Stimulated activated CD8-positive, alpha-beta memory T cell treated with anti-CD3 and anti-CD28 coated beads, Interleukin-15, amount 100 ng/mL, for 1 hour (primary cell): ENCODE measurements around the gene FBXO3.

Experiments used
- DNase-seq: peaks from one replicate; pipeline ENCODE4 v3.0.0-alpha.2; 2020; ENCODE audit warnings: low read depth

Gene FBXO3

DNA sequence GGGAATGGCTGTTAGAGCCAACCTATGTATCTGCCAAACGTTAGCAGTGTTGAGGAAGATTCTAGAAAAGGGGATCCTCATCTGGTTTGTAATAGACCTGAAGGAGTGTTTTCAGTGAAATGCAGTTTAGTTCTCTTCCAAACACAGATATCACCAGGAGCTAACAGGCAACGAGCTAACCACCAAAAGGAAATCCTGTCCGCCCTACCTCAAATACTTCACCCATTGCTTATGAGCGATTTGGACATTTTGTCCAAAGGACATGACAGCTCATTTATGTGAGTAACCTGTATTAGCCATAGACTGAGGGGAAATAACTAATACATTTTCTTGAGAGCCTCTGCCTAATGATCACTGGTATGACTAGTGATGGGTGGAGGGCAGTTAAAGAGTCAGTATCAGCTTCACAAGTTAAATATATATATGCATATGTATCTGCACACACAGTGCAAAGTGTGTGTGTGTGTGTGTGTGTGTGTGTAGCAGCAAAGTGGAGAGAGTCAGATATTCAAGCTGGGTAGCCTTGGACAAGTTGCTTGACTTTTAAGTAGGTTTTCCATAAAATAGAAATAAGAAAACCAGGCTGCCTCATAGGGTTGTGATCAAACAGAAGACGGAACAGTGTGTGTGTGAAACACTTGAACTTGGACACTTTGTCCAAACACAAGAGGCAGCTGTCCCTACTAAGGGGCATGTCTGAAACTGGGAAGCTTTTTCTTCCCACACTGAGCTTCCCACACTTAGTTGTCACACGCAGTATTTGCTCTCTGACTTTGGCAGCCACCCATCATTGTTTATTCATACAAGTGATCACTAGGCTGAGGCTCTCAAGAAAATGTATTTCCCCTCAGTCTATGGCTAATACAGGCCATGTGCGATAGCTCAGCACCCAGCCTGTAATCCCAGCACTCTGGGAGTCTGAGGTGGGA lies 72.8 kb downstream of the FBXO3 start:
- no peak for DNase-seq

DNA sequence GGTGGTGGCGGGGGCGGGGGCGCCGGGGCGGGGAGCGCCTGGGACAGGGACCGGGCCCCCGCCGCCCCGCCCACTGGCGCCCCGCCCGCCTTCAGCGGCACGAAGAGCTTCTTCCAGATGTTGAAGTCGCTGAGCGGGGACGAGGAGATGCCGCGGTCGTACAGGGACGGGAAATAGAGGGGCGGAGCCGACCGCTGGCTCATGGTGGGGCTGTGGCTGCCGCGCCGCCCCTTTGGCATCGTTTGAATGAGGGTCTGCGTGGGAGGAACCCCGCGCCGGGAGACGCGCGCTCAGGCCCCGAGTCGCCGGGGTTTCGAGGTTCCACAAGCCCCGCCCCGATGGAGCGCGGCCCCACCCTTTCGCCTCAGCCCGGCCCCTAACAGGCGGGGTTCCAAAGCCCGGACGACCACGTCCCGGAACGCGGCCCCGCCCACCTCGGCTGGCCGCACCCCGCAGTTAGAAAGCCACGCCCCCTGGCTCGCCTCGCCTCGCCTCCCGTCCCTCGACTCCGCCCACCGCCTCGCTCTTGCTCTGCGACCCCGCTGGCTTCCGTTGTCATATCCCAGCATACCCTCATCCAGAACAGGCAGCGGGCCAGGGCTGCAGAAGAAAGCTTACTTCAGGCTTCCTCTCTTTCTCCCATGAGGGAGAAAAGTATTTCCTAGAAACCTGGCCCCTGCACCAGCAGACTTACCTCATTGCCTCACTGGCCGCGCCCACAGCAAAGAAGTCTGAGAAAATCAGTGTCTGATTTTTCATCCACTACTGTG lies 73.6 kb downstream of the FBXO3 start, which contains the start of gene C11orf91:
Gene C11orf91, minus strand, starts transcription at position 325 of the 770 bp plus-strand sequence. Its CDS starts 86 bp downstream, at position 239.
- peak; percentile 94 for DNase-seq

DNA sequence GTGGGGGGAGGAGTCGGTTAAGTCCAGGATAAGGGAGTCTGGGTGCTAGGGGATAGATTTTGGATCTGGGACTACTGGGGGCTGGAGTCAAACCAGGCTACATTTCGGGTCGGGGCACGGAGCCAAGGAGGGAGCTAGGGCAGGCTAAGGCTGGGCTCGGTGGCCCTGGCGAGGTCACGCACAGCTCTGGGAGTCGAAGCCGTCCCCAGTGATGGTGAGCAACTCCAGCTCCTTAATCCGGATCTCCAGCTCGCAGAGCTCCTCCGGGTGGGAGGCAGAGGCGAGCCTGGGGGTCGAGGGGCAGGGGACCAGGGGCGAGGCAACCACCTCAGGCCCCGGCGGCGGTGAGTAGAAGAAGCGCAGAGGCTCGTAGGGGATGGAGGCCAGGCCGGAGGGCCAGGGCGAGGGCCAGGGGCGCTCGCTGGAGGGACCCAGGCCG lies 74.2 kb downstream of the FBXO3 start:
- no peak for DNase-seq

DNA sequence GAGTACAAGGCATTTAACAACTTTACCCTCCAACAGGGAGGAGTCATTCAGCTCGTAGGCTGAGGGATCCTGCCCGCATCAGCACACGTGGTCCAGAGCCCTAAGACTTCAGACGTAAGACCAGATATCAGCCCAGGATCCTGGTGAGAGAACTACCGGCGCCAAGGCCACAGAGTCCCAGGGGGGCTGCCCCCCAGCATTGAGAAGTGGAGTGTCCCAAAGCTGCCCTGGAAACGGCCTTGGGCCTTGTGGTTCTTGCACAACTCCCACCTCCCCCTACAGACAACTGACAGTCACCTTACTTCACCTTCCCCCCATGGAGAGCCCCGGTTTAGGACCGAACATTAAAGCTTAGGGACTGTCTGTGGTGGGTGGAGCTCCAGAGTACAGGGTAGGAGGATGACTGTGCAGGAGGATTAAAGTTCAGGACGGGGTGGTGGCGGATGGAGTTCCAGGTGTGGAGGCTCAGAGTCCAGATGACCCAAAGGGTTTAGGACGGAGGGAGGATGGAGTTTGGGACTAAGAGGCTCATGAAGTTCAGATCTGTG lies 74.7 kb downstream of the FBXO3 start:
- no peak for DNase-seq

DNA sequence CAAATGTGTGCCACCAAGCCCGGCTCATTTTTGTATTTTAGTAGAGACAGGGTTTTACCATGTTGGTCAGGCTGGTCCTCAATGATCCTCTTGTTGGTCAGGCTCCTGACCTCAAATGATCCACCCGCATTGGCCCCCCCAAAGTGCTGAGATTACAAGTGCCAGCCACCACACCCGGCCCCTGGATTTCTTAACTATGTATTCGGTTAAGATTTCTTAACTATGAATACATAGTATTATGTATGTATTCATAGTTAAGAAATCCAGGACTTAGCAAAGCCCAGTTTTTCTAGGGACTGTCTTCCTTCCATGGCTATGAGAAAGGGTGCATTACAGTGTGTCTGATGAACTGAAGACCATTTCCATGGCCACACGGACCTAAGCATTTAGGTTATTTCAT lies 75.4 kb downstream of the FBXO3 start:
- no peak for DNase-seq

DNA sequence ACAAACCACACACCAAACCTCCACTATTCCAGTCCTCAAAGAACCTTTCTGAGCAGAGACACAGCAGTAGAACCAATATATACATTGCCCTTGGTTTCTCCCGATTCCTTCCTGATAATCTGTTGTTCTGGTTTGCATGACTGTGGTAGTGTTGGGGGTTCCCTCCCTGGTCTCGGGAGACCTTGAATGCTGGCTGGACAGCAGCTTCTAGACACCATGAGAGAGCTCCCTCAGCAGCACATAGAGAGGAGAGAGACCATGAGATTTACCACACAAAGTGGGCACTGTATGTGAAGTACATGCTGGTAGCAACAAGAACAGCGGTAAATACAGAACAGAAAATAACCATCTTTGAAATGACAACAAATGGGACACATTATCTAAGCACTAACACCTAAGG lies 76.3 kb downstream of the FBXO3 start:
- DNase-seq: no peak

DNA sequence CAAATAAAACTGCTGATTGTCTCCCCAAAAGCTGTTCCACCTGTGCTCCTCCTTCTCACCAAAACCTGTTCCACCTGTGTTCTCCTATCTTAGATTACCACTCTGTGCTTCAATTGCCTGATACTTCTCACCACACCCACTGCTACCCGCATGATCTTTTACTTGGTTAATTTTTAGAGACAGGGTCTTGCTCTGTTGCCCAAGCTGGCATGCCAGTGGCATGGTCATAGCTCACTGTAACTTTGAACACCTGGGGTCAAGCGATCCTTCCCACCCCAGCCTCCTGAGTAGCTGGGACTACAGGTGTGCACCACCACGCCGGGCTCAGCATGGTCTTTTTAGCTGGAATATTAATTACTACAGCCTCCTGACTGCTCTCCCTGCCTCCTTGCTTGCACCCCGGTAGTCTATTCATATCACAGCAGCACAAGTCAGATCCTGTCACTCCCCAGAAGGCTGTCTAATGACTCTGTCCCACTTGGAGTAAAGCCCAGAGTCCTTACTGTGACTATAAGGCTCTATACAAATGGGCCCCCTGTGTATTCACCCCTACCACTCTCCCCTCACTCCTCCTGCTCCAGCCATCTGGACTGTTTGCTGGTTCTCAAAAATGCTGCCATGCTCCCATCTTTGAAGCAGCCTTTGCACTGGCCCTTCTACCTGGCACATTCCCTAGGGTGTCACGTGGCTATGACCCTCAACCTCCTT lies 77.2 kb downstream of the FBXO3 start:
- DNase-seq: no peak

DNA sequence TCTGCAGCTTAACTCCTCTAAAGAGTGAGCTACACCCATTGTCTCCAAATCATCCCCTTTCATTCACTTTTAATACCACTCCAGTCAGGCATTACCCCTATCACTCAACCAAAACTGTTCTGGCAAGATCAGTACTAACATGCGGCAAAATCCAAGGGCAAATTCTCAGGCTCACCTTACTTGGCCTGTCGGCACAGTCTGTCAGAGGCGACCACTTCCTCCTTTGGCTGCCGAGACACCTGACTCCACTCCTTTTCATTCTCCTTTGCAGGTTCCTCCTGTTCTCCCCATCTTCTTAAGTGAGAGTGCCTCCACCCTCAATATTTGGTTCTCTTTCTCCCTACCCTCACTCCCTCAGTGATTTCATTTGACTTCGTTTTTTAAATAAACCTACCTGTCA lies 77.9 kb downstream of the FBXO3 start:
- DNase-seq: no peak

DNA sequence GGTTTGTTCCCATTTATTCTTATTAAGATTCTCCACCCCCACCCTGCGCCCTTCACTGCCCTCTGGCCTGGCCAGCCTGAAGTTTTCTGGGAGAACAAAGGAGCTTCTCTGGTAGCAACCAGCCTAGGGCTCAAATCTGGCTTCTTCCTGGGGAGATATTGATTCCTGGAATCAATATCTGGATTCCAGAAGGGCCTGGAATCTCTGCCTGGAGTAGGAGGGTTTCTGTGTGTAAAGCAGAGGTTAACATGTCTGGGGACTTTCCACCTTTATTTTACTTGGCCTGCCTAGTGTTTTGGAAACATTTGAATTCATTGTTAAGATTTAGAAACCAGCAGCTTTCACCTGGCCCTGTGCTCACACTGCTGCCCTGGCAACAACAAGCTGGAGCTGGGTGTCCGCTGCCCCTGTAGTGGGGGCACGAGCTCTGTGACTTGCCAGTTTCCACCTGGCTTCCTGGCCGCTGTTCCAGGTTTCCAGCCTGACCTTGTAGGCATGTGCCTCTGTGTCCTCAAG lies 79.2 kb downstream of the FBXO3 start:
- no peak for DNase-seq

DNA sequence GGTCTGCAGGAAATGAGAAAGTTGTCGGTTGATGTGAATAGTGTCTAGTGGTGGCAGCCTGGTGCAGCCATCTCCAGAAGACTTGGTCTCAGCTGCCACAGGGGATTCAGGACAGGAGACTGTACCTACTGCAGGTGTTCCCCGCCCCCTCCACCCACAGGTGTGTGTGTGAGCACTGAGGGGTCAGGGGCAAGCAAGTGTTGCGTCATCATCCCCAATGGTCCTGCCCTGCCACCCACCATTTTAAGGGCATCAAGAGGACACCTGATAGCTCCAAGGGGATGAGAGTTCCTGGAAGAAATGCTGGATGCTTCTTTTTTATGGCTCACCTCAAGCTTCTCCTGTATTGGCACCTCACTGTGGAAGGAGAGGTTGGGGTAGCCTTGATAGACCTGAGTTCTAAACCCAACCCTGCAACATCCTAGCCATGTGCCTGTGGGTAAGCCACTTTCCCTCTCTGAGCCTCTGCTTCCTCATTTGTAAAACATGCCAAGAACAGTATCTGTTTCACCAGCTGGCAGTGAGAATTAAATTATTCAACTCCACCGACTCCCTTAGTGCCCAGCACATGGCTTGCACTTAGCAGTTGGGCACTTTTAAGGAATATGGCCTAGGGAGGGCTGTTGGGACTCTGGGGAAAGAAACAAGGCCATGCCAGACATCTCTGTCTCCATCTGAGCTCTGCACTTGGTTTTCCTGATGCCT lies 79.8 kb downstream of the FBXO3 start:
- no peak for DNase-seq

DNA sequence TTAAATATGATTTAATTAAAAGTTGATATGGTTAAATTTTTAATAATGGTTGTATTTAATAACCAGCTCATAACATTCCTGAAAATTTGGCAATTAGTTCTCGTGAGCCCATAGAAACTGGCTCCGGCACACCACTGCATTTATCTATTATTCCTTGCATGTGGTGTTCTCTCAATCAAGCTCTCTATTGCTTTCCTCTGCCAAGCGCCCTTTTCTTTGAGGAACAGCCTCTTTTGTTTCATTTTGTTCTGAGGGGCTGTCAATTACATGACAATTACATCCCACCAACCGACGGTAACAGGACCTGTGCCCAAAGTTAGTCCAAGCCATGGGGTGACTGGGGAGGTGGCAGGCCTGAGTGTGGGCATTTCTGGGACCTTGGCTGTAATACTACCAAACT lies 81.8 kb downstream of the FBXO3 start:
- DNase-seq: no peak

DNA sequence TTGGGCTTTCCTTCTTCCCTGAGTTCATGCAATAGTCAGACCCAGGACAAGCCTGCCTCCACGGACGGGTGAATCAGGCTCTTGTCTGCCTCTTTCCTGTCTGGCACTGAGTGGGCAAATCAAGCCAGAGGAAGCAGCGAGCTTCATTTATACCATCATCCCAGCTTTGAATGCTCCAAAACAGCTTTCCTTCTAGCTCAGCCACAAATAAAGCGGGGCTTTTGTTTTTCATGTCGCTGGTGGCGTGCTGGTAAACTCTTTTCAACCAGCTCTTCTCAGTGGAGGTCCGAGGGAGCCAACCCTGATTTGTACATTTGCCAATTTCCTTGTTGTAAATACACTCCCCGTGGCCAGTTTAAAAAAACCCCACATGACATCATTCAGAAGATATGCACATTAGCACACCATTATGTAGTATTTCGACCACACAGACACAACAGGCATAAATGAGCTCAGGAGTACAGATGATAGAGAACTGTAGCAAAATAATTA lies 82.3 kb downstream of the FBXO3 start:
- DNase-seq: no peak

DNA sequence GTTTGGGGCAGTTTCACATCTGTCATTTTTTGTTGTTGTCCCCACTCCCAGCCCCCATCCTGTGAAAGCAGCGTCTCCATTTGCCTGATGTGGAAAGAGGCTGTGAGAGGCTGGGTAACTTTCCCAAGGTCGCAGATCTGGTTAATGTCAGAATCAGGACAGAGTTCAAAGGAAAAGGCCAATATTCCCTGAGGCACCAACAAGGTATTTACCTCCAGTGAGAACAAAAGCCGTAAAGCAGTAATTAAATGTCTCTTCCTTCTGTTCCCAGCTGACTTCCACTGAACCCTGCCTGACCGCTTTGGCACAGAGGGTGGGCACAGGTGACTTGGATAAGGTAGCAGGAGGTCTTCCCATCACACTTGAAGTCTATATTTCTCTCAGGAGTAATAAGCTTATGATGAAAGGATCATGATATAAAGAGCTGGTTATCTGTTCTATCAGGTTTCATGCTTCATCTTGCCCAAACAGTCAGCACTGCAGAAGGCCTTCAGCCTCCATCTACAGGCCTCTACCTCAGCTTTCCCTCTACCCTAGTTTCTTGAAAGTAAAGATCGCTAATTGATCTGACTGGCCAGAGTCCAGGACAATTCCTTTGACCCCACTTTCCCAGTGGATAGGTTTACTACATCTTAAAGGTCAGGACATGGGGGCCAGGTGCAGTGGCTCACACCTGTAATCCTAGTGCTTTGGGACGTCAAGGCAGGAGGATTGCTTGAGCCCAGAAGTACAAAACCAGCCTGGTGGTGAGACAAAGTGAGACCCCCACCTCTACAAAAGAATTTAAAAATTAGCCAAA lies 83.1 kb downstream of the FBXO3 start:
- DNase-seq: no peak
